IPS-18a (cell line): ENCODE results near the gene ZFYVE21.

Experiments
- H3K27ac ChIP-seq: one replicate; pipeline ENCODE4 v1.5.1; 2013; ENCODE audit warnings: low read length
- H3K27me3 ChIP-seq: one replicate; pipeline ENCODE4 v1.6.1; 2013; ENCODE audit warnings: mild to moderate bottlenecking, low read length; ENCODE audit not compliant: control insufficient read depth, insufficient read depth
- H3K36me3 ChIP-seq: one replicate; pipeline ENCODE4 v1.6.1; 2013; ENCODE audit warnings: low read depth, low read length; ENCODE audit not compliant: control insufficient read depth
- H3K4me1 ChIP-seq: one replicate; pipeline ENCODE4 v1.6.1; 2013; ENCODE audit warnings: low read depth, low read length; ENCODE audit not compliant: control insufficient read depth
- H3K4me3 ChIP-seq: one replicate; pipeline ENCODE4 v1.5.1; 2013; ENCODE audit warnings: low read length
- H3K9ac ChIP-seq: one replicate; pipeline ENCODE4 v1.6.1; 2013; ENCODE audit warnings: mild to moderate bottlenecking, low read length, moderate library complexity
- H3K9me3 ChIP-seq: one replicate; pipeline ENCODE4 v1.6.1; 2013; ENCODE audit warnings: low read depth, low read length; ENCODE audit not compliant: control insufficient read depth

ZFYVE21 gene

GRCh38 chr14:103749452-103749851 lies 33.8 kb downstream of the ZFYVE21 start:
- Histone ChIP-seq H3K9ac (no peak overlapping the region), H3K9me3 (no peaks in the 10 kb centered on the region), H3K27me3 (no peaks in the 10 kb centered on the region), H3K4me3 (no peak overlapping the region), H3K4me1 (no peaks in the 10 kb centered on the region), H3K36me3 (no peaks in the 10 kb centered on the region), H3K27ac (no peak overlapping the region)

- no peak overlapping the region for H3K9ac ChIP-seq
- H3K27me3 ChIP-seq, result no peaks in the 10 kb centered on the region
- no peaks in the 10 kb centered on the region for H3K4me1 ChIP-seq
- no peaks in the 10 kb centered on the region for H3K36me3 ChIP-seq
- H3K9me3 ChIP-seq, result no peaks in the 10 kb centered on the region
- no peak overlapping the region for H3K4me3 ChIP-seq
- no peak overlapping the region for H3K27ac ChIP-seq
These were observed 34.2 kb downstream of the ZFYVE21 start for GRCh38 chr14:103749860-103750259.

- Histone ChIP-seq H3K9ac (no peak overlapping the region), H3K36me3 (no peaks in the 10 kb centered on the region), H3K9me3 (no peaks in the 10 kb centered on the region), H3K4me3 (no peak overlapping the region), H3K4me1 (no peaks in the 10 kb centered on the region), H3K27me3 (no peaks in the 10 kb centered on the region), H3K27ac (no peak overlapping the region)
These were observed 38.2 kb downstream of the ZFYVE21 start for GRCh38 chr14:103753774-103754173.

GRCh38 chr14:103755060-103755459 lies 39.5 kb downstream of the ZFYVE21 start:
- no peak overlapping the region for H3K27ac ChIP-seq
- no peaks in the 10 kb centered on the region for H3K4me1 ChIP-seq
- H3K9ac ChIP-seq, result no peak overlapping the region
- no peaks in the 10 kb centered on the region for H3K27me3 ChIP-seq
- H3K9me3 ChIP-seq, result no peaks in the 10 kb centered on the region
- H3K36me3 ChIP-seq, result no peaks in the 10 kb centered on the region
- no peak overlapping the region for H3K4me3 ChIP-seq

- no peak overlapping the region for H3K4me3 ChIP-seq
- H3K27ac ChIP-seq, result no peak overlapping the region
- H3K4me1 ChIP-seq, result no peaks in the 10 kb centered on the region
- H3K9me3 ChIP-seq, result no peaks in the 10 kb centered on the region
- H3K36me3 ChIP-seq, result no peaks in the 10 kb centered on the region
- H3K27me3 ChIP-seq, result no peaks in the 10 kb centered on the region
- no peak overlapping the region for H3K9ac ChIP-seq
These were observed 42.6 kb downstream of the ZFYVE21 start for GRCh38 chr14:103758059-103758776.

GRCh38 chr14:103762036-103762435 lies 46.4 kb downstream of the ZFYVE21 start:
- Histone ChIP-seq H3K4me1 (no peaks in the 10 kb centered on the region), H3K27me3 (no peaks in the 10 kb centered on the region), H3K9ac (no peak overlapping the region), H3K27ac (no peak overlapping the region), H3K4me3 (no peak overlapping the region), H3K36me3 (no peaks in the 10 kb centered on the region), H3K9me3 (no peaks in the 10 kb centered on the region)

- H3K27ac ChIP-seq, result no peak overlapping the region
- H3K9me3 ChIP-seq, result no peaks in the 10 kb centered on the region
- H3K36me3 ChIP-seq, result no peaks in the 10 kb centered on the region
- H3K4me1 ChIP-seq, result no peaks in the 10 kb centered on the region
- no peak overlapping the region for H3K9ac ChIP-seq
- no peaks in the 10 kb centered on the region for H3K27me3 ChIP-seq
- H3K4me3 ChIP-seq, result no peak overlapping the region
These were observed 46.9 kb downstream of the ZFYVE21 start for GRCh38 chr14:103762541-103762940.

- H3K27ac ChIP-seq, result no peak overlapping the region
- no peaks in the 10 kb centered on the region for H3K9me3 ChIP-seq
- H3K4me3 ChIP-seq, result no peak overlapping the region
- no peaks in the 10 kb centered on the region for H3K4me1 ChIP-seq
- H3K27me3 ChIP-seq, result no peaks in the 10 kb centered on the region
- H3K9ac ChIP-seq, result no peak overlapping the region
- H3K36me3 ChIP-seq, result no peaks in the 10 kb centered on the region
These were observed 48.3 kb downstream of the ZFYVE21 start for GRCh38 chr14:103763730-103764488.

GRCh38 chr14:103765526-103765925 lies 49.9 kb downstream of the ZFYVE21 start:
- H3K36me3 ChIP-seq, result no peaks in the 10 kb centered on the region
- H3K27me3 ChIP-seq, result no peaks in the 10 kb centered on the region
- no peak overlapping the region for H3K27ac ChIP-seq
- no peak overlapping the region for H3K9ac ChIP-seq
- H3K4me3 ChIP-seq, result no peak overlapping the region
- no peaks in the 10 kb centered on the region for H3K9me3 ChIP-seq
- no peaks in the 10 kb centered on the region for H3K4me1 ChIP-seq

- Histone ChIP-seq H3K9ac (no peak overlapping the region), H3K27me3 (no peaks in the 10 kb centered on the region), H3K36me3 (no peaks in the 10 kb centered on the region), H3K4me3 (no peak overlapping the region), H3K4me1 (no peaks in the 10 kb centered on the region), H3K27ac (no peak overlapping the region), H3K9me3 (no peaks in the 10 kb centered on the region)
These were observed 51.8 kb downstream of the ZFYVE21 start for GRCh38 chr14:103767336-103767894.

- Histone ChIP-seq H3K9me3 (no peaks in the 10 kb centered on the region), H3K9ac (no peak overlapping the region), H3K4me1 (no peaks in the 10 kb centered on the region), H3K27ac (no peak overlapping the region), H3K4me3 (no peak overlapping the region), H3K27me3 (no peaks in the 10 kb centered on the region), H3K36me3 (no peaks in the 10 kb centered on the region)
These were observed 54.9 kb downstream of the ZFYVE21 start for GRCh38 chr14:103770500-103770899.
